GM18517 (cell line): ENCODE results near the gene TBXAS1.

Experiments used
- ATAC-seq: cut with Tn5 transposase; IDR thresholded peaks from one replicate; pipeline ENCODE4 v1.9.1; 2021; ENCODE audit warnings: mild to moderate bottlenecking, moderate library complexity; ENCODE audit not compliant: unreplicated experiment

TBXAS1 gene

GRCh38 chr7:139942636-139943035, 113.6 kb downstream of the TBXAS1 start:
- ATAC-seq = no peak

GRCh38 chr7:139943401-139943800, 114.3 kb downstream of the TBXAS1 start:
- ATAC-seq = no peak

GRCh38 chr7:139944248-139944647, 115.2 kb downstream of the TBXAS1 start:
- ATAC-seq = no peak

- ATAC-seq = no peak
Measured at GRCh38 chr7:139946533-139946932, 117.5 kb downstream of the TBXAS1 start.

GRCh38 chr7:139947021-139947420, 118.0 kb downstream of the TBXAS1 start:
- ATAC-seq = no peak

GRCh38 chr7:139948167-139948566, 119.1 kb downstream of the TBXAS1 start:
- no peak for ATAC-seq

GRCh38 chr7:139948587-139949335, 119.7 kb downstream of the TBXAS1 start:
- ATAC-seq = no peak

- no peak for ATAC-seq
Measured at GRCh38 chr7:139949629-139950028, 120.6 kb downstream of the TBXAS1 start.

- no peak for ATAC-seq
Measured at GRCh38 chr7:139950881-139951525, 121.9 kb downstream of the TBXAS1 start.

GRCh38 chr7:139953229-139953628, 124.2 kb downstream of the TBXAS1 start:
- no peak for ATAC-seq

- ATAC-seq = no peak
Measured at GRCh38 chr7:139955109-139955820, 126.2 kb downstream of the TBXAS1 start.

GRCh38 chr7:139958599-139959284, 129.7 kb downstream of the TBXAS1 start:
- ATAC-seq = no peak

- ATAC-seq = no peak
Measured at GRCh38 chr7:139959285-139959628, 130.2 kb downstream of the TBXAS1 start.

- no peak for ATAC-seq
Measured at GRCh38 chr7:139959718-139960117, 130.7 kb downstream of the TBXAS1 start.

GRCh38 chr7:139960157-139960556, 131.1 kb downstream of the TBXAS1 start:
- ATAC-seq = no peak

GRCh38 chr7:139965942-139966628, 137.0 kb downstream of the TBXAS1 start:
- no peak for ATAC-seq

GRCh38 chr7:139966949-139967348, 137.9 kb downstream of the TBXAS1 start:
- no peak for ATAC-seq

- ATAC-seq = no peak
Measured at GRCh38 chr7:139968931-139969330, 139.9 kb downstream of the TBXAS1 start.

GRCh38 chr7:139972029-139972428, 143.0 kb downstream of the TBXAS1 start:
- no peak for ATAC-seq

GRCh38 chr7:139973101-139974050, 144.3 kb downstream of the TBXAS1 start:
- ATAC-seq = no peak
